GM23338 (cell line): ENCODE measurements around the gene CCDC32. TPM values are rescaled to one million over a fixed set of nuclear protein-coding genes. Genes with fewer than 3 reads are reported as not detected.

Experiments used
- ATAC-seq: fragments of 200-7000 bp; cut with Tn5 transposase; 3 replicates; pipeline ENCODE4 v1.9.1; 2020
- DNase-seq: peaks from one replicate; pipeline ENCODE4 v3.0.0-alpha.2; 2015; ENCODE audit warnings: low spot score
- H2AFZ ChIP-seq: fragments of 200-600 bp; sonication (generic); 2 replicates; pipeline ENCODE4 v1.8.0; 2016; ENCODE audit warnings: antibody characterized with exemption, mild to moderate bottlenecking, moderate library complexity
- H3F3A ChIP-seq: fragments of 200-600 bp; sonication (generic); replicated peaks from 2 replicates; pipeline ENCODE4 v1.8.0; 2017; ENCODE audit warnings: antibody characterized with exemption, mixed run types, low read depth
- H3K27ac ChIP-seq: fragments of 200-600 bp; sonication (generic); 2 replicates; pipeline ENCODE4 v1.6.1; 2016; ENCODE audit warnings: low read depth
- H3K27me3 ChIP-seq: fragments of 200-600 bp; sonication (generic); 2 replicates; pipeline ENCODE4 v1.8.0; 2016; ENCODE audit warnings: mild to moderate bottlenecking, mixed run types, moderate library complexity; ENCODE audit not compliant: insufficient read depth
- H3K36me3 ChIP-seq: fragments of 200-600 bp; sonication (generic); 2 replicates; pipeline ENCODE4 v1.8.0; 2016; ENCODE audit warnings: mild to moderate bottlenecking; ENCODE audit not compliant: insufficient read depth
- H3K4me1 ChIP-seq: fragments of 200-600 bp; sonication (generic); 2 replicates; pipeline ENCODE4 v1.8.0; 2016; ENCODE audit warnings: mild to moderate bottlenecking, moderate library complexity; ENCODE audit not compliant: insufficient read depth
- H3K4me2 ChIP-seq: fragments of 200-600 bp; sonication (generic); 2 replicates; pipeline ENCODE4 v1.7.1; 2017; ENCODE audit warnings: mixed run types
- H3K4me3 ChIP-seq: fragments of 200-600 bp; sonication (generic); 2 replicates; pipeline ENCODE4 v1.6.1; 2016; ENCODE audit warnings: mixed run types
- H3K79me2 ChIP-seq: fragments of 200-600 bp; sonication (generic); replicated peaks from 2 replicates; pipeline ENCODE4 v1.8.0; 2017; ENCODE audit warnings: mild to moderate bottlenecking; ENCODE audit not compliant: insufficient read depth
- H3K9me2 ChIP-seq: fragments of 200-600 bp; sonication (generic); 2 replicates; pipeline ENCODE4 v1.8.0; 2017; ENCODE audit not compliant: insufficient read depth
- H4K20me1 ChIP-seq: fragments of 200-600 bp; sonication (generic); replicated peaks from 2 replicates; pipeline ENCODE4 v1.8.0; 2017; ENCODE audit warnings: mild to moderate bottlenecking; ENCODE audit not compliant: insufficient read depth
- H3K27ac Mint-ChIP-seq: 2 replicates; pipeline ENCODE4 v1.8.0; 2020; ENCODE audit warnings: inconsistent platforms, mild to moderate bottlenecking, moderate library complexity, mixed read lengths
- H3K27me3 Mint-ChIP-seq: 3 replicates; pipeline ENCODE4 v1.8.0; 2022; ENCODE audit warnings: low read depth, mild to moderate bottlenecking, moderate library complexity, mixed read lengths, inconsistent platforms; ENCODE audit not compliant: insufficient read depth, poor library complexity
- H3K36me3 Mint-ChIP-seq: 3 replicates; pipeline ENCODE4 v1.8.0; 2021; ENCODE audit warnings: low read depth, mild to moderate bottlenecking, inconsistent platforms, moderate library complexity, mixed read lengths
- H3K4me1 Mint-ChIP-seq: 3 replicates; pipeline ENCODE4 v1.8.0; 2020; ENCODE audit warnings: mild to moderate bottlenecking, inconsistent platforms, mixed read lengths
- H3K4me3 Mint-ChIP-seq: 3 replicates; pipeline ENCODE4 v1.8.0; 2021; ENCODE audit warnings: moderate library complexity, mild to moderate bottlenecking, inconsistent platforms, mixed read lengths
- H3K9me3 Mint-ChIP-seq: 3 replicates; pipeline ENCODE4 v1.8.0; 2020; ENCODE audit warnings: moderate library complexity, mild to moderate bottlenecking, inconsistent platforms, mixed read lengths
- CREB1 ChIP-seq: fragments of 250-450 bp; sonication (Bioruptor Pico); IDR thresholded peaks from 2 replicates; pipeline ENCODE4 v1.5.0; 2020; ENCODE audit warnings: low read depth, mild to moderate bottlenecking, moderate library complexity
- ETS1 ChIP-seq: IDR thresholded peaks from 2 replicates; pipeline ENCODE4 v1.6.1; 2016; ENCODE audit warnings: antibody characterized with exemption
- EZH2 ChIP-seq: fragments of 200-600 bp; sonication (generic); IDR thresholded peaks from one replicate; pipeline ENCODE4 v1.8.0; 2017; ENCODE audit warnings: antibody characterized with exemption, mild to moderate bottlenecking, low read depth; ENCODE audit not compliant: unreplicated experiment
- EZH2phosphoT487 ChIP-seq: fragments of 200-600 bp; sonication (generic); IDR thresholded peaks from one replicate; pipeline ENCODE4 v1.8.1; 2018; ENCODE audit warnings: antibody characterized with exemption; ENCODE audit not compliant: unreplicated experiment
- JUNB ChIP-seq: IDR thresholded peaks from one replicate; pipeline ENCODE4 v1.6.1; 2016; ENCODE audit warnings: antibody characterized with exemption; ENCODE audit not compliant: unreplicated experiment
- NANOG ChIP-seq: IDR thresholded peaks from 2 replicates; pipeline ENCODE4 v1.6.1; 2016; ENCODE audit warnings: antibody characterized with exemption, borderline replicate concordance
- POLR2AphosphoS5 ChIP-seq: IDR thresholded peaks from 2 replicates; pipeline ENCODE4 v1.6.1; 2016; ENCODE audit warnings: antibody characterized with exemption, low read depth
- STAT1 ChIP-seq: IDR thresholded peaks from one replicate; pipeline ENCODE4 v1.6.1; 2016; ENCODE audit warnings: antibody characterized with exemption; ENCODE audit not compliant: unreplicated experiment
- ZNF114 ChIP-seq: fragments of 250-450 bp; sonication (Bioruptor Pico); IDR thresholded peaks from 2 replicates; pipeline ENCODE4 v1.5.0; 2020; ENCODE audit warnings: mild to moderate bottlenecking, moderate library complexity
- ZNF331 ChIP-seq: fragments of 250-450 bp; sonication (Bioruptor Pico); IDR thresholded peaks from 2 replicates; pipeline ENCODE4 v1.5.0; 2020; ENCODE audit warnings: low read depth, mild to moderate bottlenecking, moderate library complexity
- polyA plus RNA-seq: library from polyadenylated mRNA; unstranded; fragments of >200 nt; fragmentation: Nextera tagmentation; extraction: Ambion mirVana; gene quantifications from 2 replicates; pipeline ENCODE4 v1.2.1, GENCODE V29; 2016
- total RNA-seq: library from RNA; depleted of rRNA; stranded (reverse); fragments of >200 nt; shearing (Covaris generic); gene quantifications from 2 replicates; pipeline ENCODE4 v1.2.3, GENCODE V29; 2014
- TF ChIP-seq, protein P1 (sequence below): fragments of 250-450 bp; sonication (Bioruptor Pico); IDR thresholded peaks from 2 replicates; pipeline ENCODE4 v1.5.0; 2020; ENCODE audit warnings: mild to moderate bottlenecking, moderate library complexity
- TF ChIP-seq, protein P2 (sequence below), 2 experiments: fragments of 200-600 bp in 1 of 2; sonication (generic) in 1 of 2; conservative IDR thresholded peaks; 2 replicates each; pipeline versions ENCODE4 v1.5.1 to v1.6.1; 2016 to 2017; ENCODE audit warnings: antibody characterized with exemption in 2 of 2, low read depth in 2 of 2, mild to moderate bottlenecking in 2 of 2, moderate library complexity in 1 of 2

Gene CCDC32
- total and polyA plus RNA-seq, 2 experiments from 2014 or later = 13.8 to 15.4 TPM

GRCh38 chr15:40562691-40563090 lies 2.2 kb downstream of the CCDC32 start (continued):
- TF ChIP-seq, protein P1, sequence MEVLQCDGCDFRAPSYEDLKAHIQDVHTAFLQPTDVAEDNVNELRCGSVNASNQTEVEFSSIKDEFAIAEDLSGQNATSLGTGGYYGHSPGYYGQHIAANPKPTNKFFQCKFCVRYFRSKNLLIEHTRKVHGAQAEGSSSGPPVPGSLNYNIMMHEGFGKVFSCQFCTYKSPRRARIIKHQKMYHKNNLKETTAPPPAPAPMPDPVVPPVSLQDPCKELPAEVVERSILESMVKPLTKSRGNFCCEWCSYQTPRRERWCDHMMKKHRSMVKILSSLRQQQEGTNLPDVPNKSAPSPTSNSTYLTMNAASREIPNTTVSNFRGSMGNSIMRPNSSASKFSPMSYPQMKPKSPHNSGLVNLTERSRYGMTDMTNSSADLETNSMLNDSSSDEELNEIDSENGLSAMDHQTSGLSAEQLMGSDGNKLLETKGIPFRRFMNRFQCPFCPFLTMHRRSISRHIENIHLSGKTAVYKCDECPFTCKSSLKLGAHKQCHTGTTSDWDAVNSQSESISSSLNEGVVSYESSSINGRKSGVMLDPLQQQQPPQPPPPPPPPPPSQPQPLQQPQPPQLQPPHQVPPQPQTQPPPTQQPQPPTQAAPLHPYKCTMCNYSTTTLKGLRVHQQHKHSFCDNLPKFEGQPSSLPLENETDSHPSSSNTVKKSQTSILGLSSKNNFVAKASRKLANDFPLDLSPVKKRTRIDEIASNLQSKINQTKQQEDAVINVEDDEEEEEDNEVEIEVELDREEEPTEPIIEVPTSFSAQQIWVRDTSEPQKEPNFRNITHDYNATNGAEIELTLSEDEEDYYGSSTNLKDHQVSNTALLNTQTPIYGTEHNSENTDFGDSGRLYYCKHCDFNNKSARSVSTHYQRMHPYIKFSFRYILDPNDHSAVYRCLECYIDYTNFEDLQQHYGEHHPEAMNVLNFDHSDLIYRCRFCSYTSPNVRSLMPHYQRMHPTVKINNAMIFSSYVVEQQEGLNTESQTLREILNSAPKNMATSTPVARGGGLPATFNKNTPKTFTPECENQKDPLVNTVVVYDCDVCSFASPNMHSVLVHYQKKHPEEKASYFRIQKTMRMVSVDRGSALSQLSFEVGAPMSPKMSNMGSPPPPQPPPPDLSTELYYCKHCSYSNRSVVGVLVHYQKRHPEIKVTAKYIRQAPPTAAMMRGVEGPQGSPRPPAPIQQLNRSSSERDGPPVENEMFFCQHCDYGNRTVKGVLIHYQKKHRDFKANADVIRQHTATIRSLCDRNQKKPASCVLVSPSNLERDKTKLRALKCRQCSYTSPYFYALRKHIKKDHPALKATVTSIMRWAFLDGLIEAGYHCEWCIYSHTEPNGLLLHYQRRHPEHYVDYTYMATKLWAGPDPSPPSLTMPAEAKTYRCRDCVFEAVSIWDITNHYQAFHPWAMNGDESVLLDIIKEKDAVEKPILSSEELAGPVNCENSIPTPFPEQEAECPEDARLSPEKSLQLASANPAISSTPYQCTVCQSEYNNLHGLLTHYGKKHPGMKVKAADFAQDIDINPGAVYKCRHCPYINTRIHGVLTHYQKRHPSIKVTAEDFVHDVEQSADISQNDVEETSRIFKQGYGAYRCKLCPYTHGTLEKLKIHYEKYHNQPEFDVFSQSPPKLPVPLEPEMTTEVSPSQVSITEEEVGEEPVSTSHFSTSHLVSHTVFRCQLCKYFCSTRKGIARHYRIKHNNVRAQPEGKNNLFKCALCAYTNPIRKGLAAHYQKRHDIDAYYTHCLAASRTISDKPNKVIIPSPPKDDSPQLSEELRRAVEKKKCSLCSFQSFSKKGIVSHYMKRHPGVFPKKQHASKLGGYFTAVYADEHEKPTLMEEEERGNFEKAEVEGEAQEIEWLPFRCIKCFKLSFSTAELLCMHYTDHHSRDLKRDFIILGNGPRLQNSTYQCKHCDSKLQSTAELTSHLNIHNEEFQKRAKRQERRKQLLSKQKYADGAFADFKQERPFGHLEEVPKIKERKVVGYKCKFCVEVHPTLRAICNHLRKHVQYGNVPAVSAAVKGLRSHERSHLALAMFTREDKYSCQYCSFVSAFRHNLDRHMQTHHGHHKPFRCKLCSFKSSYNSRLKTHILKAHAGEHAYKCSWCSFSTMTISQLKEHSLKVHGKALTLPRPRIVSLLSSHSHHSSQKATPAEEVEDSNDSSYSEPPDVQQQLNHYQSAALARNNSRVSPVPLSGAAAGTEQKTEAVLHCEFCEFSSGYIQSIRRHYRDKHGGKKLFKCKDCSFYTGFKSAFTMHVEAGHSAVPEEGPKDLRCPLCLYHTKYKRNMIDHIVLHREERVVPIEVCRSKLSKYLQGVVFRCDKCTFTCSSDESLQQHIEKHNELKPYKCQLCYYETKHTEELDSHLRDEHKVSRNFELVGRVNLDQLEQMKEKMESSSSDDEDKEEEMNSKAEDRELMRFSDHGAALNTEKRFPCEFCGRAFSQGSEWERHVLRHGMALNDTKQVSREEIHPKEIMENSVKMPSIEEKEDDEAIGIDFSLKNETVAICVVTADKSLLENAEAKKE (CRISPR knock-in tag) = no peak
- no peak for TF ChIP-seq EZH2
- TF ChIP-seq CREB1 (CRISPR knock-in tag) = no peak
- no peak for TF ChIP-seq ZNF331 (CRISPR knock-in tag)
- no peak for TF ChIP-seq POLR2AphosphoS5

DNA sequence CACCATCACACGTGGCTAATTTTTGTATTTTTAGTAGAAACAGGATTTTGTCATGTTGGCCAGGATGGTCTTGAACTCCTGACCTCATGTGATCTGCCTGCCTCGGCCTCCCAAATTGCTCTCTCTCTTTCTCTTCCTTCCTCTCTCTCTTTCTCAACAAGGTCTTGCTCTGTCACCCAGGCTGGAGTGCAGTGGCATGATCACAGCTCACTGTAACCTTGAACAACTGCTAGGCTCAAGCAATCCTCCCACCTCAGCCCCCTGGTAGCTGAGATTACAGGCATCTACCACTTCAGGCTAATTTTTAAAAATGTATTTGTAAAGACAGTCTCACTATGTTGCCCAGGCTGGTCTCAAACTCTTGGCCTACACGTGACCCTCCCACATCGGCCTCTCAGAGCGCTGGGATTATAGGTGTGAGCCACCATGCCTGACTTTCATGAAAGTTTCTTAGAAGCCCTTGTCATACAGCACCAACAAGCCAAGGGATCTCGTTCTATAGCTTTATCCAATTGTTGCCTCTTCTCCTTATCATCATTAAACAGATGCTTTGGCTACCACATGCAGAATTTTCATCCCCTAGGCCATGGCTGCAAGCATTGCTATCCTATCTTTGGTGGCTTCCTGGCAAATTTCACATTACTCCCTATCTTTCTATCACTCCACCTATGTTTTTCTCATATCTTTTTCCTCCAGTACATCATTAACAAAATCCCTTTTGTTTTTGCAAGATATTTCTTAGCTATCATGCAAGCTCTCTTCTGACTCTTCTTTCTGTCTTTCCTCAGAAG lies 5.7 kb downstream of the CCDC32 start:
- Histone ChIP-seq H3F3A (no peaks in the 10 kb centered on the region), H3K4me2 (no peak overlapping the region), H3K27ac (no peak overlapping the region), H3K79me2 (0 out of 2 replicates have a peak, but pooled peaks cover 3% of the 10 kb centered on the region), H2AFZ (no peak overlapping the region), H3K27me3 (no peaks in the 10 kb centered on the region), H3K9me2 (no peaks in the 10 kb centered on the region), H3K36me3 (no peaks in the 10 kb centered on the region), H4K20me1 (peaks cover 3% of the 10 kb centered on the region; the same call in 1 of the 2 replicates), H3K4me1 (peaks cover 14% of the 10 kb centered on the region), H3K4me3 (no peak overlapping the region)
- peak overlapping the region; percentile 60; the same call in 1 of the 2 replicates for H3K27ac Mint-ChIP-seq
- H3K4me1 Mint-ChIP-seq = peaks cover 34% of the 10 kb centered on the region
- peaks cover 5% of the 10 kb centered on the region for H3K27me3 Mint-ChIP-seq
- H3K9me3 Mint-ChIP-seq = no peaks in the 10 kb centered on the region
- peaks cover 17% of the 10 kb centered on the region; the same call in 2 of the 3 replicates for H3K36me3 Mint-ChIP-seq
- ATAC-seq = no peak
- DNase-seq = no peak
- H3K4me3 Mint-ChIP-seq = no peak overlapping the region
- TF ChIP-seq EZH2 (no peak), POLR2AphosphoS5 (no peak), STAT1 (no peak), NANOG (no peak), ZNF114 (CRISPR knock-in tag) (no peak), JUNB (no peak), ZNF331 (CRISPR knock-in tag) (no peak), ETS1 (no peak), EZH2phosphoT487 (no peak)
- TF ChIP-seq, protein P2, sequence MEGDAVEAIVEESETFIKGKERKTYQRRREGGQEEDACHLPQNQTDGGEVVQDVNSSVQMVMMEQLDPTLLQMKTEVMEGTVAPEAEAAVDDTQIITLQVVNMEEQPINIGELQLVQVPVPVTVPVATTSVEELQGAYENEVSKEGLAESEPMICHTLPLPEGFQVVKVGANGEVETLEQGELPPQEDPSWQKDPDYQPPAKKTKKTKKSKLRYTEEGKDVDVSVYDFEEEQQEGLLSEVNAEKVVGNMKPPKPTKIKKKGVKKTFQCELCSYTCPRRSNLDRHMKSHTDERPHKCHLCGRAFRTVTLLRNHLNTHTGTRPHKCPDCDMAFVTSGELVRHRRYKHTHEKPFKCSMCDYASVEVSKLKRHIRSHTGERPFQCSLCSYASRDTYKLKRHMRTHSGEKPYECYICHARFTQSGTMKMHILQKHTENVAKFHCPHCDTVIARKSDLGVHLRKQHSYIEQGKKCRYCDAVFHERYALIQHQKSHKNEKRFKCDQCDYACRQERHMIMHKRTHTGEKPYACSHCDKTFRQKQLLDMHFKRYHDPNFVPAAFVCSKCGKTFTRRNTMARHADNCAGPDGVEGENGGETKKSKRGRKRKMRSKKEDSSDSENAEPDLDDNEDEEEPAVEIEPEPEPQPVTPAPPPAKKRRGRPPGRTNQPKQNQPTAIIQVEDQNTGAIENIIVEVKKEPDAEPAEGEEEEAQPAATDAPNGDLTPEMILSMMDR (conservative IDR thresholded peaks at IDR 0.05; ENCODE audit: low read depth in 2 of 2) = no peak
